Ovary (tissue), 9 donors: Measurements from ENCODE around the gene IDH3B. TPM values are rescaled to one million over a fixed set of nuclear protein-coding genes. Genes with fewer than 3 reads are reported as not detected.

Source experiments
- DNase-seq, 5 donors: peaks; one replicate each; pipeline ENCODE4 v3.0.0-alpha.2; 2019 to 2020
- H3K27ac ChIP-seq, 2 donors: fragments of 200-600 bp; one replicate each; pipeline versions ENCODE4 v1.5.1 to v1.8.0; 2019 to 2022
- H3K27me3 ChIP-seq: fragments of 200-600 bp; one replicate; pipeline ENCODE4 v1.8.0; 2022
- H3K36me3 ChIP-seq: fragments of 200-600 bp; sonication (generic); one replicate; pipeline ENCODE4 v1.5.1; 2019
- H3K4me1 ChIP-seq: one replicate; pipeline ENCODE4 v1.8.1; 2013; ENCODE audit warnings: mild to moderate bottlenecking, moderate library complexity; ENCODE audit not compliant: insufficient read depth
- H3K4me3 ChIP-seq: fragments of 200-600 bp; sonication (generic); one replicate; pipeline ENCODE4 v1.5.1; 2017
- H3K9me3 ChIP-seq, 2 donors: fragments of 200-600 bp in 1 of 2; sonication (generic) in 1 of 2; one replicate each; pipeline versions ENCODE4 v1.5.1 to v1.8.1; 2013 to 2019; ENCODE audit warnings: mild to moderate bottlenecking in 1 of 2, moderate library complexity in 1 of 2
- EP300 ChIP-seq: sonication (generic); formaldehyde crosslinking; IDR thresholded peaks from one replicate; pipeline ENCODE4 v1.6.1; 2017; ENCODE audit warnings: antibody characterized with exemption
- POLR2A ChIP-seq: fragments of 450-650 bp; IDR thresholded peaks from one replicate; pipeline ENCODE4 v1.6.1; 2017; ENCODE audit warnings: antibody characterized with exemption, mild to moderate bottlenecking, moderate library complexity
- WGBS, 3 donors: extraction: QIAGEN DNeasy Blood & Tissue Kit in 1 of 3; methylation state at CpG; one replicate each; pipeline versions ENCODE4 v1.1.5 to v1.1.7; 2013 to 2017; 5-methylcytosine and 5-hydroxymethylcytosine counted together
- intact Hi-C, 4 donors: fragments of 100-400 bp; cut with DNase I; formaldehyde crosslinking; loops; one replicate each; pipeline versions ENCODE4 v1.11.0 to v1.15.1; 2022 to 2023
- polyA plus RNA-seq, 2 donors: library from polyadenylated mRNA; stranded (reverse); fragments of 200-250 nt in 1 of 2; fragments of 350-450 nt in 1 of 2; fragmentation: Illumina TruSeq in 1 of 2; extraction: RNeasy Lipid Tissue Mini Kit (QIAGEN cat#74804) in 1 of 2; gene quantifications; one replicate each; pipeline ENCODE4 v1.2.3, GENCODE V29; 2013 to 2014
- total RNA-seq, 7 donors: library from RNA; depleted of rRNA in 2 of 7; stranded (reverse); fragments of >200 nt in 2 of 7; fragmentation: NEBNext Ultra II Directional in 3 of 7; extraction: Animal tissue kit (Norgen Biotek cat#: 25700) in 3 of 7; gene quantifications; one replicate each; pipeline versions ENCODE4 v1.1.0 to v1.2.4, GENCODE V29; 2016 to 2023
- TF ChIP-seq, protein P1 (sequence below), 3 donors: fragments of 450-650 bp in 2 of 3; fragments of 200-600 bp in 1 of 3; IDR thresholded peaks; one replicate each; pipeline versions ENCODE4 v1.5.1 to v1.8.0; 2016 to 2022; ENCODE audit warnings: antibody characterized with exemption in 3 of 3, mild to moderate bottlenecking in 1 of 3
- donor health status: DM: no; HTN: no; CAD: no; lungs with moderate emphysema.
- donor health status: DM: no; HTN: no; CAD: no.
- donor health status: Bipolar disorder and iron deficiency.
- donor health status: DM: yes; HTN: yes; CAD: no.
- donor health status: DM: no; HTN: no; CAD: no.
- donor health status: DM: yes; HTN: yes; CAD: no.

IDH3B gene
- total and polyA plus RNA-seq, 9 donors = 68.1 to 105 (median 85.9) TPM

GRCh38 chr20:2631228-2631627 is 32.8 kb downstream of the IDH3B start:
- H3K27me3 ChIP-seq = no peaks in the 10 kb centered on the region
- H3K27ac ChIP-seq = no peak overlapping the region
- no peak for DNase-seq
- H3K4me3 ChIP-seq = no peak overlapping the region
- no peaks in the 10 kb centered on the region for H3K9me3 ChIP-seq
- H3K4me1 ChIP-seq = no peaks in the 10 kb centered on the region
- intact Hi-C loops = no loop called here
- TF ChIP-seq EP300 (no peak), POLR2A (no peak)
- TF ChIP-seq, protein P1, sequence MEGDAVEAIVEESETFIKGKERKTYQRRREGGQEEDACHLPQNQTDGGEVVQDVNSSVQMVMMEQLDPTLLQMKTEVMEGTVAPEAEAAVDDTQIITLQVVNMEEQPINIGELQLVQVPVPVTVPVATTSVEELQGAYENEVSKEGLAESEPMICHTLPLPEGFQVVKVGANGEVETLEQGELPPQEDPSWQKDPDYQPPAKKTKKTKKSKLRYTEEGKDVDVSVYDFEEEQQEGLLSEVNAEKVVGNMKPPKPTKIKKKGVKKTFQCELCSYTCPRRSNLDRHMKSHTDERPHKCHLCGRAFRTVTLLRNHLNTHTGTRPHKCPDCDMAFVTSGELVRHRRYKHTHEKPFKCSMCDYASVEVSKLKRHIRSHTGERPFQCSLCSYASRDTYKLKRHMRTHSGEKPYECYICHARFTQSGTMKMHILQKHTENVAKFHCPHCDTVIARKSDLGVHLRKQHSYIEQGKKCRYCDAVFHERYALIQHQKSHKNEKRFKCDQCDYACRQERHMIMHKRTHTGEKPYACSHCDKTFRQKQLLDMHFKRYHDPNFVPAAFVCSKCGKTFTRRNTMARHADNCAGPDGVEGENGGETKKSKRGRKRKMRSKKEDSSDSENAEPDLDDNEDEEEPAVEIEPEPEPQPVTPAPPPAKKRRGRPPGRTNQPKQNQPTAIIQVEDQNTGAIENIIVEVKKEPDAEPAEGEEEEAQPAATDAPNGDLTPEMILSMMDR (IDR thresholded peaks at IDR 0.05) = no peak
- H3K36me3 ChIP-seq = no peaks in the 10 kb centered on the region
- WGBS, 3 donors = 21 to 39% (median 27%) methylated on average over 1 of the region's 1 CpG

DNA sequence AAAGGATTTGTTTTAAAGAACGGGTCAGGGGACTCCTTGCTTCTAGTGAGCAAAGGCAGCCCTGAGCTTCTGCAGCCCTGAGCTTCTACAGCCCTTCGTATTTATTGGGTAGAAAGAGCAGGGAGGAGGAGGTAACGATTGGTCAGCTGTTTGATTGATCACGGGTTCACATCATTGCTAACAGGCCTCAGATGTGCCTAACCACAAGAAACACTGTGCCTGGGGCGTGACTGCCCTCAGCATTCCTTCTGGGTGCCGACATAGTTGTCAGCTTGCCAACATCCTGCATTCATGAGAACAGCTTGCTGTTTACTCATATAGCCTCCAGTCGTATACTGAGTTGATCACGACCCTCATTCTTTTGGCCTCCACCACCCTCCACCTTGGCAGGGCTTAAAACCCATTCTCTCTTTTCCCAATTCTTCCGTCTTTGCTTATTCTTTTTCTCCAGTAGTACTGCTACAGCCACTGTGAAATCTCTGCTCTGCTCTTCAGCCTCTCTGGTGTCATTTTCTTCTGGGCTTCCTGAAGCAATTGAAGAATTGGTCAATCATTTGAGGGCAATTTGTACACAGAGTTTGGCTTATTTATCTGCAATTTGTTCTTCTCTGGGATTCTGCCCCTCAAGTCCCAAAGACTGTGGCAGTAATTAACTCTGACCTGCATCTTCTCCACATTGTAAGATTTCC is 37.0 kb downstream of the IDH3B start:
- intact Hi-C loops = no loop called here

GRCh38 chr20:2625062-2625461 is 39.0 kb downstream of the IDH3B start:
- Histone ChIP-seq H3K36me3 (no peaks in the 10 kb centered on the region), H3K4me1 (no peaks in the 10 kb centered on the region), H3K9me3 (no peaks in the 10 kb centered on the region), H3K4me3 (no peak overlapping the region), H3K27ac (no peak overlapping the region), H3K27me3 (no peaks in the 10 kb centered on the region)
- no peak for DNase-seq
- intact Hi-C loops = no loop called here
- TF ChIP-seq POLR2A = no peak
- no peak for TF ChIP-seq EP300
- TF ChIP-seq, protein P1 (IDR thresholded peaks at IDR 0.05) = no peak
- 8 to 17% (median 13%) methylated on average over 2 of the region's 2 CpGs for WGBS, 3 donors

More for the DNA sequence above, 37.0 kb downstream of the IDH3B start:
- DNase-seq = no peak
- TF ChIP-seq EP300 (no peak), POLR2A (no peak)
- H3K36me3 ChIP-seq = no peaks in the 10 kb centered on the region
- no peaks in the 10 kb centered on the region for H3K27me3 ChIP-seq
- no peaks in the 10 kb centered on the region for H3K4me1 ChIP-seq
- H3K27ac ChIP-seq = no peak overlapping the region
- WGBS, 3 donors = 67 to 78% (median 73%) methylated on average over 9 of the region's 9 CpGs
- no peak overlapping the region for H3K4me3 ChIP-seq
- no peaks in the 10 kb centered on the region for H3K9me3 ChIP-seq

DNA sequence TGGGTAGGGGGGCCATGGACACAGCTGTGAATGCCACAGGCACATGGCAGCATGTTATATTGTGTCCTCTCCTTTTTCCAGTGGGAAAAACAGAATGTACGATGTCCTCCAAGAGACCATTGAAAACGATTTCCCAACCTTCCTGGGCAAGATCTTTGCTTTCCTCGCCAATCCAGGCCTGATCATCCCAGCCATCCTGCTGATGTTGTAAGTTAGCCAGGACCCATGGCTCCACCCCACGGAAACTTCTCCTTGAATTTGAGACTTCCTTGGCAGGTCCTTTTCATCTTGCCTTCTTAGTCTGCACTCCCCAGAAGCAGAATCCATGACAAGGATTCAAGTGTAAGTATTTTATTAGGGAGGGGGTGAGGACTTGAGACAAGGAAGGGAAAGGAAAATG is 39.8 kb downstream of the IDH3B start:
- intact Hi-C loops = no loop called here
- TF ChIP-seq POLR2A (no peak), EP300 (no peak)
- TF ChIP-seq, protein P1 (IDR thresholded peaks at IDR 0.05) = no peak
- Histone ChIP-seq H3K36me3 (no peaks in the 10 kb centered on the region), H3K4me3 (no peak overlapping the region), H3K27me3 (no peaks in the 10 kb centered on the region), H3K4me1 (no peaks in the 10 kb centered on the region), H3K9me3 (no peaks in the 10 kb centered on the region), H3K27ac (no peak overlapping the region)
- peak in 1 of 5 donors; percentile 62 for DNase-seq
- 42 to 61% (median 55%) methylated on average over 4 of the region's 4 CpGs for WGBS, 3 donors

DNA sequence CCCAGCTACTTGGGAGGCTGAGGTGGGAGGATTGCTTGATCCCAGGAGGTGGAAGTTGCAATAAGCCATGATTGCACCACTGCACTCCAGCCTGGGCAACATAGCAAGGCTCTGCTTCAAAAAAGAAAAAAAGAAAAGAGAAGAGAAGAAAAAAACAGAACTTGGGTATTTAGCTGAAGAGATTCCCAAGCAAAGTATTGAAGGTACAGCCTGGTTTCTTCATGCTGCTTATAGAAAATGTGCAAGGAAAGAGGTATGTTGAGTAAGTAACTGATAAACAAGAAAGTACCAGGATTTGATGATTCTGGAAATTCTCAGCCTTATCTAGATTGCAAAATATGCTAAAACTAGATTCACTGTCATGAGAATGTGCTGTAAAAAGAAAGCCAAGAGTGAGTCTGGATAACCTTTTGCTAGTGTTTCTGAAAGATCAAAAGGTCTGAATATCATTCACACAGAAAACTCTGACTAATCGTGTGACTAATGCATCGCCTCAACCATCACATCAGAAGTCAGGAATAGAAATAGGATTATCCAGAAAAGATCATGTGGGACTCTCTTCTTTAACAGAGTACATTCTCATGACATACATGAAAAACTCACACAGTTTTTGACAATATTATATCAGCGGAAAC is 43.9 kb downstream of the IDH3B start:
- Histone ChIP-seq H3K4me1 (no peaks in the 10 kb centered on the region), H3K27me3 (no peaks in the 10 kb centered on the region), H3K4me3 (no peak overlapping the region), H3K27ac (no peak overlapping the region), H3K9me3 (no peaks in the 10 kb centered on the region), H3K36me3 (no peaks in the 10 kb centered on the region)
- TF ChIP-seq, protein P1 (IDR thresholded peaks at IDR 0.05) = no peak
- TF ChIP-seq EP300 (no peak), POLR2A (no peak)
- 84 to 89% (median 88%) methylated on average over 3 of the region's 3 CpGs for whole genome bisulfite sequencing, 3 donors
- intact Hi-C loops = no loop called here
- no peak for DNase-seq
